SU-DHL-6 (cell line): ENCODE results near the gene FOXRED1.

Source experiments
- CTCF ChIP-seq: fragments of 200-600 bp; sonication (generic); IDR thresholded peaks from one replicate; pipeline ENCODE4 v1.5.1; 2017; ENCODE audit warnings: antibody characterized with exemption, mild to moderate bottlenecking, low read length, moderate library complexity; ENCODE audit not compliant: insufficient read depth, poor library complexity, severe bottlenecking
- EZH2phosphoT487 ChIP-seq: fragments of 200-600 bp; sonication (generic), shearing (Covaris generic); conservative IDR thresholded peaks from 2 replicates; pipeline ENCODE4 v1.6.1; 2018; ENCODE audit warnings: mild to moderate bottlenecking, antibody characterized with exemption, low read length, moderate library complexity, mixed read lengths

- TF ChIP-seq CTCF (no peak), EZH2phosphoT487 (no peak)
These were observed 28.1 kb downstream of the FOXRED1 start for GRCh38 chr11:126297004-126297403.
